ENCODE results near the gene PEA15.

Gene PEA15

DNA sequence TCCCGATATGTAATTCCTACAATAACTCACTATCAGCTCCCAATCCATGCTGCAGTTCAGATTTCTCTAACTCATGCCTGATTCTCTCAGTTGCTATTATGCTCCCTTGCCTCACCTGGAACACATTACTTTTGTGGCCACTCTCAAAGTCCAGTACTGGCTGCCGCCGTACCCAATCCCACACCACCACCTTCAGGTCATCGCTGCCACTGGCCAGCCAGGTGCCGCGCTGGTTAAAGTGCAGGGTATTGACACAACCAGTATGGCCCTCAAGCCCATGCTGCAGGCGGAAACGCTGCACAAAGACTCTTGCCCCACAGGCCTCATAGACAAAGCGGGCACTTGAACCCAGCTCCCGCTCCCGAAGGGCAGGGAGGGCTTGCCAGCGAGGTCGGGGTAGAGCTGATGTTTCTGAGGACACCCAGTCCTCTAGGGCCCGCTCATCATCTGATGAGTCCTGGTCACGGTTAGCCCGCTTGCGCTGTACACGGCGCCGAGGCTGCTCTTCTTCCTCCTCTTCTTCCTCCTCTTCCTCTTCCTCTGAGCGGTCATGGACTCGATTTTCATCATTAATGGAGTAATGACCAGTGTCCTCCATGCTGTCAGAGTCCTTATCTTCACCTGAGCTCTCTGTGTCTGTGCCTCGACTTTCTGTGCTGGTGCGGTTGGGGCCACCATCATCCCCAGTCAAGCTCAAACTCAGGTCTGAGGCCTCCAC is 34.6 kb downstream of the PEA15 start:
- ATAC-seq = no peak
- TF ChIP-seq BACH2 (CRISPR knock-in tag; IDR thresholded peaks at IDR 0.05; ENCODE audit: borderline replicate concordance) (no peak), ZNF8 (CRISPR knock-in tag; IDR thresholded peaks at IDR 0.05) (no peak), TOX (CRISPR knock-in tag; IDR thresholded peaks at IDR 0.05; ENCODE audit: borderline replicate concordance) (no peak), ARNTL (CRISPR knock-in tag; IDR thresholded peaks at IDR 0.05; ENCODE audit: borderline replicate concordance, low read depth) (no peak), CSDC2 (CRISPR knock-in tag; IDR thresholded peaks at IDR 0.05) (no peak), ZFP3 (CRISPR knock-in tag; IDR thresholded peaks at IDR 0.05) (no peak), ISL1 (CRISPR knock-in tag; IDR thresholded peaks at IDR 0.05) (no peak), PPARA (CRISPR knock-in tag; IDR thresholded peaks at IDR 0.05; ENCODE audit: borderline replicate concordance) (no peak), TCF4 (CRISPR knock-in tag; IDR thresholded peaks at IDR 0.05; ENCODE audit: borderline replicate concordance) (no peak), ESRRG (CRISPR knock-in tag; IDR thresholded peaks at IDR 0.05) (no peak), ZC3H10 (CRISPR knock-in tag; IDR thresholded peaks at IDR 0.05) (no peak), ZFP30 (CRISPR knock-in tag; IDR thresholded peaks at IDR 0.05) (no peak)
- TF ChIP-seq, protein P1, sequence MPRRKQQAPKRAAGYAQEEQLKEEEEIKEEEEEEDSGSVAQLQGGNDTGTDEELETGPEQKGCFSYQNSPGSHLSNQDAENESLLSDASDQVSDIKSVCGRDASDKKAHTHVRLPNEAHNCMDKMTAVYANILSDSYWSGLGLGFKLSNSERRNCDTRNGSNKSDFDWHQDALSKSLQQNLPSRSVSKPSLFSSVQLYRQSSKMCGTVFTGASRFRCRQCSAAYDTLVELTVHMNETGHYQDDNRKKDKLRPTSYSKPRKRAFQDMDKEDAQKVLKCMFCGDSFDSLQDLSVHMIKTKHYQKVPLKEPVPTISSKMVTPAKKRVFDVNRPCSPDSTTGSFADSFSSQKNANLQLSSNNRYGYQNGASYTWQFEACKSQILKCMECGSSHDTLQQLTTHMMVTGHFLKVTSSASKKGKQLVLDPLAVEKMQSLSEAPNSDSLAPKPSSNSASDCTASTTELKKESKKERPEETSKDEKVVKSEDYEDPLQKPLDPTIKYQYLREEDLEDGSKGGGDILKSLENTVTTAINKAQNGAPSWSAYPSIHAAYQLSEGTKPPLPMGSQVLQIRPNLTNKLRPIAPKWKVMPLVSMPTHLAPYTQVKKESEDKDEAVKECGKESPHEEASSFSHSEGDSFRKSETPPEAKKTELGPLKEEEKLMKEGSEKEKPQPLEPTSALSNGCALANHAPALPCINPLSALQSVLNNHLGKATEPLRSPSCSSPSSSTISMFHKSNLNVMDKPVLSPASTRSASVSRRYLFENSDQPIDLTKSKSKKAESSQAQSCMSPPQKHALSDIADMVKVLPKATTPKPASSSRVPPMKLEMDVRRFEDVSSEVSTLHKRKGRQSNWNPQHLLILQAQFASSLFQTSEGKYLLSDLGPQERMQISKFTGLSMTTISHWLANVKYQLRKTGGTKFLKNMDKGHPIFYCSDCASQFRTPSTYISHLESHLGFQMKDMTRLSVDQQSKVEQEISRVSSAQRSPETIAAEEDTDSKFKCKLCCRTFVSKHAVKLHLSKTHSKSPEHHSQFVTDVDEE (CRISPR knock-in tag; IDR thresholded peaks at IDR 0.05) = no peak
- TF ChIP-seq, protein P2, sequence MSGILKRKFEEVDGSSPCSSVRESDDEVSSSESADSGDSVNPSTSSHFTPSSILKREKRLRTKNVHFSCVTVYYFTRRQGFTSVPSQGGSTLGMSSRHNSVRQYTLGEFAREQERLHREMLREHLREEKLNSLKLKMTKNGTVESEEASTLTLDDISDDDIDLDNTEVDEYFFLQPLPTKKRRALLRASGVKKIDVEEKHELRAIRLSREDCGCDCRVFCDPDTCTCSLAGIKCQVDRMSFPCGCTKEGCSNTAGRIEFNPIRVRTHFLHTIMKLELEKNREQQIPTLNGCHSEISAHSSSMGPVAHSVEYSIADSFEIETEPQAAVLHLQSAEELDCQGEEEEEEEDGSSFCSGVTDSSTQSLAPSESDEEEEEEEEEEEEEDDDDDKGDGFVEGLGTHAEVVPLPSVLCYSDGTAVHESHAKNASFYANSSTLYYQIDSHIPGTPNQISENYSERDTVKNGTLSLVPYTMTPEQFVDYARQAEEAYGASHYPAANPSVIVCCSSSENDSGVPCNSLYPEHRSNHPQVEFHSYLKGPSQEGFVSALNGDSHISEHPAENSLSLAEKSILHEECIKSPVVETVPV (CRISPR knock-in tag; IDR thresholded peaks at IDR 0.05) = no peak
- TF ChIP-seq, protein P3, sequence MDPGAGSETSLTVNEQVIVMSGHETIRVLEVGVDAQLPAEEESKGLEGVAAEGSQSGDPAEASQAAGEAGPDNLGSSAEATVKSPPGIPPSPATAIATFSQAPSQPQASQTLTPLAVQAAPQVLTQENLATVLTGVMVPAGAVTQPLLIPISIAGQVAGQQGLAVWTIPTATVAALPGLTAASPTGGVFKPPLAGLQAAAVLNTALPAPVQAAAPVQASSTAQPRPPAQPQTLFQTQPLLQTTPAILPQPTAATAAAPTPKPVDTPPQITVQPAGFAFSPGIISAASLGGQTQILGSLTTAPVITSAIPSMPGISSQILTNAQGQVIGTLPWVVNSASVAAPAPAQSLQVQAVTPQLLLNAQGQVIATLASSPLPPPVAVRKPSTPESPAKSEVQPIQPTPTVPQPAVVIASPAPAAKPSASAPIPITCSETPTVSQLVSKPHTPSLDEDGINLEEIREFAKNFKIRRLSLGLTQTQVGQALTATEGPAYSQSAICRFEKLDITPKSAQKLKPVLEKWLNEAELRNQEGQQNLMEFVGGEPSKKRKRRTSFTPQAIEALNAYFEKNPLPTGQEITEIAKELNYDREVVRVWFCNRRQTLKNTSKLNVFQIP (CRISPR knock-in tag; IDR thresholded peaks at IDR 0.05; ENCODE audit: borderline replicate concordance, low read depth) = no peak

DNA sequence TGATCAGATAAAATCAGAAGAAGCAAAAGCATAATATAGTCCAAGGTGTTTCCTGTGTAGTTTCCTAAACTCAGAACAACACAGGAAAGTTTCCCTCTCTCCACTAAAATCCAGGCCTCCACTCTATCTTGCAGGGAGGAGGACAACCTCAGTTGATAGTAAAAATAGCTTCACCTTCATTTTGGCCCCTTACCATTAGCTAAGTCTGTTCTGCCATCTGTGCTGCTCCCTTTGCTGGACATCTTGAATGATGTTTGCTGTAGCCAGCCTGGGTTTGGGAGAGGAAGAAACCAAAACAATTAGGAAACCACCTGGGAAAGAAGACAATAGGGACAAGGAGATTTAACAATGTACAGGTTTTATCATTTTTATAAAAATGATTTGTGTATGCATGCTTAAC is 38.6 kb downstream of the PEA15 start:
- TF ChIP-seq TOX (CRISPR knock-in tag; IDR thresholded peaks at IDR 0.05; ENCODE audit: borderline replicate concordance) (no peak), RARB (CRISPR knock-in tag; IDR thresholded peaks at IDR 0.05) (no peak), PPARA (CRISPR knock-in tag; IDR thresholded peaks at IDR 0.05; ENCODE audit: borderline replicate concordance) (no peak), SNAI2 (CRISPR knock-in tag; IDR thresholded peaks at IDR 0.05) (no peak), ZFP30 (CRISPR knock-in tag; IDR thresholded peaks at IDR 0.05) (no peak), ZFP3 (CRISPR knock-in tag; IDR thresholded peaks at IDR 0.05) (no peak), ESRRG (CRISPR knock-in tag; IDR thresholded peaks at IDR 0.05) (no peak), ZC3H10 (CRISPR knock-in tag; IDR thresholded peaks at IDR 0.05) (no peak), ARNTL (CRISPR knock-in tag; IDR thresholded peaks at IDR 0.05; ENCODE audit: borderline replicate concordance, low read depth) (no peak), OSR1 (CRISPR knock-in tag; IDR thresholded peaks at IDR 0.05) (no peak), ZNF565 (CRISPR knock-in tag; conservative IDR thresholded peaks at IDR 0.05; ENCODE audit: low read depth) (no peak), ISL1 (CRISPR knock-in tag; IDR thresholded peaks at IDR 0.05) (no peak), ZNF70 (CRISPR knock-in tag; IDR thresholded peaks at IDR 0.05) (no peak)
- TF ChIP-seq, protein P2 (CRISPR knock-in tag; IDR thresholded peaks at IDR 0.05) = no peak
- TF ChIP-seq, protein P3 (CRISPR knock-in tag; IDR thresholded peaks at IDR 0.05; ENCODE audit: borderline replicate concordance, low read depth) = no peak
- TF ChIP-seq, protein P4, sequence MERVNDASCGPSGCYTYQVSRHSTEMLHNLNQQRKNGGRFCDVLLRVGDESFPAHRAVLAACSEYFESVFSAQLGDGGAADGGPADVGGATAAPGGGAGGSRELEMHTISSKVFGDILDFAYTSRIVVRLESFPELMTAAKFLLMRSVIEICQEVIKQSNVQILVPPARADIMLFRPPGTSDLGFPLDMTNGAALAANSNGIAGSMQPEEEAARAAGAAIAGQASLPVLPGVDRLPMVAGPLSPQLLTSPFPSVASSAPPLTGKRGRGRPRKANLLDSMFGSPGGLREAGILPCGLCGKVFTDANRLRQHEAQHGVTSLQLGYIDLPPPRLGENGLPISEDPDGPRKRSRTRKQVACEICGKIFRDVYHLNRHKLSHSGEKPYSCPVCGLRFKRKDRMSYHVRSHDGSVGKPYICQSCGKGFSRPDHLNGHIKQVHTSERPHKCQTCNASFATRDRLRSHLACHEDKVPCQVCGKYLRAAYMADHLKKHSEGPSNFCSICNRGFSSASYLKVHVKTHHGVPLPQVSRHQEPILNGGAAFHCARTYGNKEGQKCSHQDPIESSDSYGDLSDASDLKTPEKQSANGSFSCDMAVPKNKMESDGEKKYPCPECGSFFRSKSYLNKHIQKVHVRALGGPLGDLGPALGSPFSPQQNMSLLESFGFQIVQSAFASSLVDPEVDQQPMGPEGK (CRISPR knock-in tag; IDR thresholded peaks at IDR 0.05; ENCODE audit: borderline replicate concordance) = no peak
- TF ChIP-seq, protein P5, sequence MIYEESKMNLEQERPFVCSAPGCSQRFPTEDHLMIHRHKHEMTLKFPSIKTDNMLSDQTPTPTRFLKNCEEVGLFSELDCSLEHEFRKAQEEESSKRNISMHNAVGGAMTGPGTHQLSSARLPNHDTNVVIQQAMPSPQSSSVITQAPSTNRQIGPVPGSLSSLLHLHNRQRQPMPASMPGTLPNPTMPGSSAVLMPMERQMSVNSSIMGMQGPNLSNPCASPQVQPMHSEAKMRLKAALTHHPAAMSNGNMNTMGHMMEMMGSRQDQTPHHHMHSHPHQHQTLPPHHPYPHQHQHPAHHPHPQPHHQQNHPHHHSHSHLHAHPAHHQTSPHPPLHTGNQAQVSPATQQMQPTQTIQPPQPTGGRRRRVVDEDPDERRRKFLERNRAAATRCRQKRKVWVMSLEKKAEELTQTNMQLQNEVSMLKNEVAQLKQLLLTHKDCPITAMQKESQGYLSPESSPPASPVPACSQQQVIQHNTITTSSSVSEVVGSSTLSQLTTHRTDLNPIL (CRISPR knock-in tag; IDR thresholded peaks at IDR 0.05; ENCODE audit: low read depth) = no peak
- no peak for ATAC-seq
